ENCODE results near the gene CCL26.

- TF ChIP-seq POLR2A (IDR thresholded peaks at IDR 0.05; ENCODE audit: low read length) (no peak), GATA1 (IDR thresholded peaks at IDR 0.05; ENCODE audit: low read depth, low read length) (no peak)
Measured at GRCh38 chr7:75789361-75789924, 17.4 kb upstream of the CCL26 start.

Measured in erythroblast (primary cell).